ENCODE results near the gene PCDHGA7. TPM values are rescaled to one million over a fixed set of nuclear protein-coding genes. Genes with fewer than 3 reads are reported as not detected.
"Not testable (repeated sequence)": the region's sequence is repeated elsewhere in the genome, so short reads cannot be mapped to it uniquely, and the experiment has no call there.

The PCDHGA7 gene
- 10 to 100 TPM in 3 of 4 donors, 1 to 10 TPM in 1; 8.2 to 15.2 (median 10.9) TPM for total RNA-seq
- polyA plus RNA-seq = under 1 TPM in 1 of 3 donors, not detected in 2; 0.42 TPM

- DNase-seq = peak; percentile 30
- TF ChIP-seq POLR2AphosphoS5 (IDR thresholded peaks at IDR 0.05) (no peak), CTCF (IDR thresholded peaks at IDR 0.05) (no peak), POLR2A (IDR thresholded peaks at IDR 0.05) (no peak), EP300 (IDR thresholded peaks at IDR 0.05) (no peak)
- 19 to 40% methylated on average over 37 of the region's 37 CpGs for WGBS, 2 donors
- Histone ChIP-seq H3K36me3 (peaks cover 0 to 6% (median 0%) of the 10 kb centered on the region in 4 donors), H3K9me3 (peaks cover 22 to 89% (median 66%) of the 10 kb centered on the region in 4 donors), H3K4me1 (no peaks in the 10 kb centered on the region), H3K27me3 (peaks cover 0 to 9% (median 0%) of the 10 kb centered on the region in 3 donors), H3K4me3 (peak within 1 kb of the TSS in 1 of 4 donors; percentile 8), H3K27ac (no peak within 1 kb of the TSS)
- intact Hi-C loops (cut with DNase I) = no loop called here
Measured at GRCh38 chr5:141382469-141383294, at the start of gene PCDHGA7. PCDHGA7 (plus strand) TSS chr5:141382742; CDS start chr5:141382900, 158 bp downstream.

GRCh38 chr5:141338538-141339306 is 43.8 kb upstream of the PCDHGA7 start, which contains the start of gene PCDHGA2:
PCDHGA2 (plus strand) TSS chr5:141338760.
- Histone ChIP-seq H3K27ac (no peak within 1 kb of the TSS), H3K27me3 (peaks cover 0 to 20% (median 5%) of the 10 kb centered on the region in 3 donors), H3K9me3 (peaks cover 26 to 76% (median 57%) of the 10 kb centered on the region in 4 donors), H3K4me1 (no peaks in the 10 kb centered on the region), H3K36me3 (no peaks in the 10 kb centered on the region), H3K4me3 (peak within 1 kb of the TSS in 3 of 4 donors; percentile 20 to 33 (median 33))
- no peak for DNase-seq
- intact Hi-C loops (cut with DNase I) = no loop called here
- TF ChIP-seq POLR2AphosphoS5 (IDR thresholded peaks at IDR 0.05) (no peak), CTCF (IDR thresholded peaks at IDR 0.05) (peak in 1 of 4 experiments; percentile 14)
- WGBS, 2 donors = 14 to 34% methylated on average over 27 of the region's 27 CpGs

GRCh38 chr5:141340781-141341354 is 41.7 kb upstream of the PCDHGA7 start:
- peaks cover 0 to 27% (median 0%) of the 10 kb centered on the region in 3 donors for H3K27me3 ChIP-seq
- H3K4me1 ChIP-seq; H3K4me3 ChIP-seq; DNase-seq; H3K27ac ChIP-seq; intact Hi-C loops (cut with DNase I); H3K36me3 ChIP-seq: not testable (repeated sequence)
- WGBS, 2 donors = 72 to 82% methylated on average over 45 of the region's 45 CpGs
- H3K9me3 ChIP-seq = peaks cover 33 to 83% (median 60%) of the 10 kb centered on the region in 4 donors

- 10 to 21% methylated on average over 1 of the region's 1 CpG for WGBS, 2 donors
- peaks cover 31 to 89% (median 58%) of the 10 kb centered on the region in 4 donors for H3K9me3 ChIP-seq
- no peak for DNase-seq
- no peak overlapping the region for H3K27ac ChIP-seq
- H3K4me1 ChIP-seq = no peaks in the 10 kb centered on the region
- TF ChIP-seq CTCF (IDR thresholded peaks at IDR 0.05) = no peak
- H3K36me3 ChIP-seq = no peaks in the 10 kb centered on the region
- H3K4me3 ChIP-seq = no peak overlapping the region
- intact Hi-C loops (cut with DNase I) = no loop called here
- peaks cover 0 to 37% (median 0%) of the 10 kb centered on the region in 3 donors for H3K27me3 ChIP-seq
Measured at GRCh38 chr5:141342773-141343172, 39.8 kb upstream of the PCDHGA7 start.
